ENCODE data around the gene VAPB.

The VAPB gene

DNA sequence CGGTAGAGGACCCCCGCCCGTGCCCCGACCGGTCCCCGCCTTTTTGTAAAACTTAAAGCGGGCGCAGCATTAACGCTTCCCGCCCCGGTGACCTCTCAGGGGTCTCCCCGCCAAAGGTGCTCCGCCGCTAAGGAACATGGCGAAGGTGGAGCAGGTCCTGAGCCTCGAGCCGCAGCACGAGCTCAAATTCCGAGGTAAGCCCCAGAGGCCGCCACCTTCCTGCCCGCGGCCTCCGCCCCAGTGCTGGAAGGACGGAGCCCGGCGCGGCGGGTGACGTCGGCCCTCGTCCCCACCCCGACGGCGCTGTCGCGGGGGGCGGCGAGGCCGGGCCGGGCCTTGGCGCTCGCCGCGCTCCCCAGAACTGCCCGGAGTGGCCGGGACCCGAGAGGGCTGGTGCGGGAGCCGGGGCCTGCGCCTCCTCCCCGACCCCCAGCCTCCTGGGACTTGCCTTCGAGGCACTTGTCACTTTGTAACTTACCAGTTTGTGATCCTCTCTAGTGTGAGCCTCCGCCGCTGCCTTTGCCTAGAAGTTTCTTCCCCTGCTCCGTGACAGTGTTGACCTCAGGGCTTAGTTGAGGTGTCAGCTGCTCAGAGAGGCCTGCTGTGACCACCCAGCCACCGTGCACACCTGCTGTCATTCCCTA lies 417 bp downstream of the VAPB start:
- no peak for DNase-seq (ENCODE audit: low read depth)
- TF ChIP-seq, protein P1, sequence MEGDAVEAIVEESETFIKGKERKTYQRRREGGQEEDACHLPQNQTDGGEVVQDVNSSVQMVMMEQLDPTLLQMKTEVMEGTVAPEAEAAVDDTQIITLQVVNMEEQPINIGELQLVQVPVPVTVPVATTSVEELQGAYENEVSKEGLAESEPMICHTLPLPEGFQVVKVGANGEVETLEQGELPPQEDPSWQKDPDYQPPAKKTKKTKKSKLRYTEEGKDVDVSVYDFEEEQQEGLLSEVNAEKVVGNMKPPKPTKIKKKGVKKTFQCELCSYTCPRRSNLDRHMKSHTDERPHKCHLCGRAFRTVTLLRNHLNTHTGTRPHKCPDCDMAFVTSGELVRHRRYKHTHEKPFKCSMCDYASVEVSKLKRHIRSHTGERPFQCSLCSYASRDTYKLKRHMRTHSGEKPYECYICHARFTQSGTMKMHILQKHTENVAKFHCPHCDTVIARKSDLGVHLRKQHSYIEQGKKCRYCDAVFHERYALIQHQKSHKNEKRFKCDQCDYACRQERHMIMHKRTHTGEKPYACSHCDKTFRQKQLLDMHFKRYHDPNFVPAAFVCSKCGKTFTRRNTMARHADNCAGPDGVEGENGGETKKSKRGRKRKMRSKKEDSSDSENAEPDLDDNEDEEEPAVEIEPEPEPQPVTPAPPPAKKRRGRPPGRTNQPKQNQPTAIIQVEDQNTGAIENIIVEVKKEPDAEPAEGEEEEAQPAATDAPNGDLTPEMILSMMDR (IDR thresholded peaks at IDR 0.05; ENCODE audit: control insufficient read depth, extremely low read depth, insufficient read depth), result no peak
- H3K4me3 ChIP-seq (ENCODE audit: low read depth, low read length), result peak overlapping the region; percentile 88

DNA sequence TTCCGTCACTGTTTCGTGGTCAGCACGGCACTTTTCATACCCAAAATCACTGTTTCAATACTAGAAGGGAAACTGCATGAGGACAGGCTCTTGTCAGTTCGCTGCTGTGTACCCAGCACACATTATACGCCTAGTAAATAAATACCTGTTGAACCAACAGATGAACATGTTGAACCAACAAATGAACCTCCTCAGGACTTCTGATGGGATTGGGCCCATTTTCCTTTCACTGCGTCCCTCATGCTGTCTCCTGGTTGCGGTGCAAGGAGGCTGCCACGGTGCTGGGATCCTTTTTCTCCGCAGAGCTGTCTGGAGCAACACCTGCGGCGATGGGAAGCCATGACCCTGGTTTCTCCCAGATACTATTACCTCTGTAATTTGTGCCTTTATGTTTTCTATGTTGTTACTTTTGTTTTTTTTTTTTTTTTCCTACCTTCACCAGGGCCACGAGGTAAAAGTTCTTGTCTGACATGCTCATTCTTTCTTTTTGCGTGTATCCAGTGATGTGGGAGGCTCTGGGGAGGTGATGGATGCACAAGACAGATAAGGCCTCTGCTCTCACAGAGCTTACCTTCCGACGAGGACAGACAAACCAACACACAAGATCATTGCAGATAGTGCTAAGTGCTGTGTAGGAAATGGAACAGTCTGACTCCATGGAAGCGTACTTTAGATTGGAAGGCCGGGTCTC lies 1.1 kb downstream of the VAPB start:
- TF ChIP-seq, protein P1 (IDR thresholded peaks at IDR 0.05; ENCODE audit: control insufficient read depth, extremely low read depth, insufficient read depth), result no peak
- no peak for DNase-seq (ENCODE audit: low read depth)
- H3K4me3 ChIP-seq (ENCODE audit: low read depth, low read length), result peak overlapping the region; percentile 88

DNA sequence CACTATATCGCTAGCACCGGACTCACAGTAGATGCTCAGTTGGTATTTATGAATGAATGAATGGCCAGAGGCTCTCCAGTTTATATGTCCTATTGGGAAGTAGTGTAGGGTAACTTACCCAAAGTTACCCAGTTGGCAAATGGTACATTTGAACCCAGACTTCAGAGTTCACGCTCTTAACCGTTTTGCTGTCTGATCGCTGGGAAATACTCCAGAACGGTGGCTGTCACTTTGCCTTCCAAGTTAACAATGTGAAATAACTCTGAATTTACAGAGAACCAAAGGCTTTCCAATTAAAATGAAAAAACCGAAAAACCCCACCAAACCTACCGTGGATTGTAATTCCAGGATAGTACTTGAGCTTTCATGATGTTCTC lies 1.6 kb downstream of the VAPB start:
- no peak for DNase-seq (ENCODE audit: low read depth)
- TF ChIP-seq, protein P1 (IDR thresholded peaks at IDR 0.05; ENCODE audit: control insufficient read depth, extremely low read depth, insufficient read depth), result no peak
- peak overlapping the region; percentile 88 for H3K4me3 ChIP-seq (ENCODE audit: low read depth, low read length)

DNA sequence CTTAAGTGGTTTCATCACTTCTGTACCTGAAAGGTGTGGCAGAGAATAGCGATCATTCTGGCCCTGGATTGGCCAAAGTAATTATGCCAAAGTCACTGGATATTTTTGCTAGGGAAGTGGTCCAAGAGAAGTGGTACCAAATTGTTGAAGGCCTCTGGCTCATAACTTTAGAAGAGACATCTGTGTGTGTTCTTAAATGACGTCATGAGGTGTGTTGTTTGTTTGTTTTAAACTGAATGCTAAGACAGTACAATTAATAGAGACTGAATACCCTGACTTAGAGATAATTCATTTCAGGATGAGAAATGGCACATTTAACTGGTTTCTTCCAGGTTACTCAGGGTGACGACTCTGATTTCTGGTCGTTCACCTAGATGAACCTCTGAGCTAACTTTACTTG lies 3.3 kb downstream of the VAPB start:
- H3K4me3 ChIP-seq (ENCODE audit: low read depth, low read length), result no peak overlapping the region
- no peak for DNase-seq (ENCODE audit: low read depth)
- TF ChIP-seq, protein P1 (IDR thresholded peaks at IDR 0.05; ENCODE audit: control insufficient read depth, extremely low read depth, insufficient read depth), result no peak

DNA sequence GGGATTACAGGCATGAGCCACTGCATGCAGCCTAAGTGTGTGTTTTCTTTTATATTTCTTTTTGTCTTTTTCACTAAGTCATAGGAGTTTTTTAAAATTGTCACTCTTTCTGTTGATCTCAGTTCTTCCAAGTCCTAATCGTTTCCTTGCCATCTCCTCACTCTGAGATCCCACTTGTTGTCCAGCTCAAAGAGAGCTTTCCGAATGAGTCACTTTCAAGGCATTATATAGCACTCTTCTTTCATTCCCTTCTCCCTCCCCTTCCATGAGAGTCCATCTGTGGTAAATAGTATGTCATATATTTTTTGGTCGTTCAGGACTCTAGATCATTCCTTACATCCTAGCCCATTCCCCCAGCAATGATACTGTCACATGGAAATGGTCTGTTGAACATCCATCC lies 4.3 kb downstream of the VAPB start:
- DNase-seq (ENCODE audit: low read depth), result no peak
- no peak overlapping the region for H3K4me3 ChIP-seq (ENCODE audit: low read depth, low read length)
- TF ChIP-seq, protein P1 (IDR thresholded peaks at IDR 0.05; ENCODE audit: control insufficient read depth, extremely low read depth, insufficient read depth), result no peak

DNA sequence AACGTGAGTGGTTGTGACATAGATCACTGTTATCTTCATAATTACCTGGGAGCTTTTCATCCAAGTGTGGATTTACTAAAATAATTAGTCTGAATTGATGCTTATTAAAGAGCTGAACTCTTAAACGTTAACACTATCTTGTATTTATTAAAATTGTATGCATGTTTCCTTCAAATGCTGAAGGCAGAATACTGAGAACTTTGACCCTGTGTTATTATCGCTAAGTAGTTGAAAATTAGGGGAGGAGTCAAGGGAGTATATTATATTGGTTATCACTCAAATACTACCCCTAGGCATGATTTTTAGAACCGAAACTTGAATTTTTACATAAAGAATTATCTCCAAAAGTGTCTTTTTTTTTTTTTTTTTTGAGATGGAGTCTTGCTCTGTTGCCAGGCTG lies 5.8 kb downstream of the VAPB start:
- DNase-seq (ENCODE audit: low read depth), result no peak
- TF ChIP-seq, protein P1 (IDR thresholded peaks at IDR 0.05; ENCODE audit: control insufficient read depth, extremely low read depth, insufficient read depth), result no peak
- H3K4me3 ChIP-seq (ENCODE audit: low read depth, low read length), result no peak overlapping the region

DNA sequence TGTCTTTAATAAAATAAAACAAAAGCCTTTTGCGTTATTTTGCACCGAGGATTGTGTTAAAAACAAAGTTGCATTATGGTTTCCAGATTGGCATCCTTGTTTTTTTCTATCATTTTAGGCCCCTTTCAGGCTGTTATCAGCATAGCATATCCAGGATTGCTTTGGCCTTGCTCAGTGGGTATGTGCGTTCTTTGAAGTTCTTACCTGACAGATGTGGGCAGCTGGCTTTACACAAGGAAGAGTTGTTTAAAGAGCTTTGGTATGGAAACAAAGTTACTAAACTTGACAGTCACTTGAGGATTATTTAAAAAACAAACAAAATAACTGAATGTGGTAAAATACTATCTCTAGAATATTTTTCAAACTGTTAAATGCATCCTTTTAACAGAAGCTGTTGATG lies 6.6 kb downstream of the VAPB start:
- no peak for DNase-seq (ENCODE audit: low read depth)
- H3K4me3 ChIP-seq (ENCODE audit: low read depth, low read length), result no peak overlapping the region
- TF ChIP-seq, protein P1 (IDR thresholded peaks at IDR 0.05; ENCODE audit: control insufficient read depth, extremely low read depth, insufficient read depth), result no peak

Measured in LNCaP clone FGC (cell line).